ENCODE data around the gene KCNH1.

KCNH1 gene

GRCh38 chr1:210781652-210782051 lies 352.3 kb downstream of the KCNH1 start:
- Histone ChIP-seq H2BK120ac (ENCODE audit: low read depth, low read length) (no peak overlapping the region), H3K4me3 (ENCODE audit: low read length) (no peak overlapping the region), H3K27me3 (ENCODE audit: insufficient read depth, low read length, poor library complexity) (peaks cover 1% of the 10 kb centered on the region), H3K4me2 (ENCODE audit: low read length) (no peak overlapping the region), H2AK5ac (ENCODE audit: low read length) (no peak overlapping the region), H3K23ac (ENCODE audit: low read length) (no peak overlapping the region), H3K4ac (ENCODE audit: low read depth, low read length) (no peak overlapping the region), H3K56ac (ENCODE audit: low read length) (no peak overlapping the region), H3K18ac (ENCODE audit: low read length) (no peak overlapping the region), H4K5ac (ENCODE audit: low read length) (no peak overlapping the region), H3K79me1 (ENCODE audit: low read length) (no peaks in the 10 kb centered on the region), H3K4me1 (ENCODE audit: control insufficient read depth, low read depth, low read length) (no peaks in the 10 kb centered on the region), H3K27ac (ENCODE audit: low read depth, low read length) (no peak overlapping the region), H3K79me2 (ENCODE audit: control insufficient read depth, insufficient read depth, low read length) (no peaks in the 10 kb centered on the region), H3K36me3 (ENCODE audit: control insufficient read depth, insufficient read depth, low read length) (no peaks in the 10 kb centered on the region), H2BK15ac (replicated peaks; ENCODE audit: low read depth) (no peak overlapping the region), H2BK5ac (ENCODE audit: low read length) (no peak overlapping the region), H3K9ac (ENCODE audit: low read length) (no peak overlapping the region), H4K8ac (ENCODE audit: low read depth, low read length) (no peak overlapping the region)
- no CpG with 5 or more reads among the region's 5 CpGs for WGBS (ENCODE audit: extremely low coverage, insufficient coverage, low lambda C conversion rate)
- no peak for DNase-seq

GRCh38 chr1:210779269-210779668 lies 354.7 kb downstream of the KCNH1 start:
- Histone ChIP-seq H3K4me1 (ENCODE audit: control insufficient read depth, low read depth, low read length) (no peaks in the 10 kb centered on the region), H3K56ac (ENCODE audit: low read length) (no peak overlapping the region), H3K23ac (ENCODE audit: low read length) (no peak overlapping the region), H3K4me3 (ENCODE audit: low read length) (no peak overlapping the region), H3K27ac (ENCODE audit: low read depth, low read length) (no peak overlapping the region), H2BK15ac (replicated peaks; ENCODE audit: low read depth) (no peak overlapping the region), H3K27me3 (ENCODE audit: insufficient read depth, low read length, poor library complexity) (peaks cover 1% of the 10 kb centered on the region), H2BK120ac (ENCODE audit: low read depth, low read length) (no peak overlapping the region), H3K18ac (ENCODE audit: low read length) (no peak overlapping the region), H3K79me2 (ENCODE audit: control insufficient read depth, insufficient read depth, low read length) (no peaks in the 10 kb centered on the region), H2BK5ac (ENCODE audit: low read length) (no peak overlapping the region), H3K4ac (ENCODE audit: low read depth, low read length) (no peak overlapping the region), H3K79me1 (ENCODE audit: low read length) (no peaks in the 10 kb centered on the region), H2AK5ac (ENCODE audit: low read length) (no peak overlapping the region), H4K8ac (ENCODE audit: low read depth, low read length) (no peak overlapping the region), H4K5ac (ENCODE audit: low read length) (no peak overlapping the region), H3K36me3 (ENCODE audit: control insufficient read depth, insufficient read depth, low read length) (no peaks in the 10 kb centered on the region), H3K4me2 (ENCODE audit: low read length) (no peak overlapping the region), H3K9ac (ENCODE audit: low read length) (no peak overlapping the region)
- DNase-seq: no peak
- WGBS (ENCODE audit: extremely low coverage, insufficient coverage, low lambda C conversion rate): no CpG with 5 or more reads among the region's 3 CpGs

GRCh38 chr1:210777914-210778313 lies 356.0 kb downstream of the KCNH1 start:
- Histone ChIP-seq H3K4me3 (ENCODE audit: low read length) (no peak overlapping the region), H3K79me1 (ENCODE audit: low read length) (no peaks in the 10 kb centered on the region), H4K5ac (ENCODE audit: low read length) (no peak overlapping the region), H3K9ac (ENCODE audit: low read length) (no peak overlapping the region), H2BK120ac (ENCODE audit: low read depth, low read length) (no peak overlapping the region), H3K18ac (ENCODE audit: low read length) (no peak overlapping the region), H3K4ac (ENCODE audit: low read depth, low read length) (no peak overlapping the region), H4K8ac (ENCODE audit: low read depth, low read length) (no peak overlapping the region), H3K27me3 (ENCODE audit: insufficient read depth, low read length, poor library complexity) (peaks cover 1% of the 10 kb centered on the region), H3K56ac (ENCODE audit: low read length) (no peak overlapping the region), H3K79me2 (ENCODE audit: control insufficient read depth, insufficient read depth, low read length) (no peaks in the 10 kb centered on the region), H3K36me3 (ENCODE audit: control insufficient read depth, insufficient read depth, low read length) (no peaks in the 10 kb centered on the region), H2AK5ac (ENCODE audit: low read length) (no peak overlapping the region), H3K4me1 (ENCODE audit: control insufficient read depth, low read depth, low read length) (no peaks in the 10 kb centered on the region), H2BK15ac (replicated peaks; ENCODE audit: low read depth) (no peak overlapping the region), H2BK5ac (ENCODE audit: low read length) (no peak overlapping the region), H3K27ac (ENCODE audit: low read depth, low read length) (no peak overlapping the region), H3K4me2 (ENCODE audit: low read length) (no peak overlapping the region), H3K23ac (ENCODE audit: low read length) (no peak overlapping the region)
- DNase-seq: no peak
- no CpG with 5 or more reads among the region's 2 CpGs for WGBS (ENCODE audit: extremely low coverage, insufficient coverage, low lambda C conversion rate)

- no peak overlapping the region for H2BK5ac ChIP-seq (ENCODE audit: low read length)
- no peak overlapping the region for H4K5ac ChIP-seq (ENCODE audit: low read length)
- H3K4me3 ChIP-seq (ENCODE audit: low read length): no peak overlapping the region
- H3K79me1 ChIP-seq (ENCODE audit: low read length): no peaks in the 10 kb centered on the region
- no peak overlapping the region for H2BK15ac ChIP-seq (replicated peaks; ENCODE audit: low read depth)
- H3K27ac ChIP-seq (ENCODE audit: low read depth, low read length): no peak overlapping the region
- no peak overlapping the region for H4K8ac ChIP-seq (ENCODE audit: low read depth, low read length)
- no peak overlapping the region for H3K4me2 ChIP-seq (ENCODE audit: low read length)
- no peak overlapping the region for H3K9ac ChIP-seq (ENCODE audit: low read length)
- H3K23ac ChIP-seq (ENCODE audit: low read length): no peak overlapping the region
- no peak overlapping the region for H3K56ac ChIP-seq (ENCODE audit: low read length)
- H2BK120ac ChIP-seq (ENCODE audit: low read depth, low read length): no peak overlapping the region
- no CpG with 5 or more reads among the region's 3 CpGs for WGBS (ENCODE audit: extremely low coverage, insufficient coverage, low lambda C conversion rate)
- H3K79me2 ChIP-seq (ENCODE audit: control insufficient read depth, insufficient read depth, low read length): no peaks in the 10 kb centered on the region
- H3K4me1 ChIP-seq (ENCODE audit: control insufficient read depth, low read depth, low read length): no peaks in the 10 kb centered on the region
- H2AK5ac ChIP-seq (ENCODE audit: low read length): no peak overlapping the region
- no peak for DNase-seq
- no peak overlapping the region for H3K18ac ChIP-seq (ENCODE audit: low read length)
- H3K27me3 ChIP-seq (ENCODE audit: insufficient read depth, low read length, poor library complexity): peaks cover 1% of the 10 kb centered on the region
- no peak overlapping the region for H3K4ac ChIP-seq (ENCODE audit: low read depth, low read length)
- no peaks in the 10 kb centered on the region for H3K36me3 ChIP-seq (ENCODE audit: control insufficient read depth, insufficient read depth, low read length)
Observed at GRCh38 chr1:210776712-210777111, 357.2 kb downstream of the KCNH1 start.

GRCh38 chr1:210775289-210775688 lies 358.7 kb downstream of the KCNH1 start:
- Histone ChIP-seq H3K27me3 (ENCODE audit: insufficient read depth, low read length, poor library complexity) (peaks cover 1% of the 10 kb centered on the region), H2AK5ac (ENCODE audit: low read length) (no peak overlapping the region), H3K4me3 (ENCODE audit: low read length) (no peak overlapping the region), H3K4me1 (ENCODE audit: control insufficient read depth, low read depth, low read length) (no peaks in the 10 kb centered on the region), H3K79me1 (ENCODE audit: low read length) (no peaks in the 10 kb centered on the region), H3K36me3 (ENCODE audit: control insufficient read depth, insufficient read depth, low read length) (no peaks in the 10 kb centered on the region), H3K27ac (ENCODE audit: low read depth, low read length) (no peak overlapping the region), H3K79me2 (ENCODE audit: control insufficient read depth, insufficient read depth, low read length) (no peaks in the 10 kb centered on the region), H3K4me2 (ENCODE audit: low read length) (no peak overlapping the region), H4K8ac (ENCODE audit: low read depth, low read length) (no peak overlapping the region), H2BK15ac (replicated peaks; ENCODE audit: low read depth) (no peak overlapping the region), H3K56ac (ENCODE audit: low read length) (no peak overlapping the region), H3K18ac (ENCODE audit: low read length) (no peak overlapping the region), H3K23ac (ENCODE audit: low read length) (no peak overlapping the region), H4K5ac (ENCODE audit: low read length) (no peak overlapping the region), H3K9ac (ENCODE audit: low read length) (no peak overlapping the region), H2BK5ac (ENCODE audit: low read length) (no peak overlapping the region), H2BK120ac (ENCODE audit: low read depth, low read length) (no peak overlapping the region), H3K4ac (ENCODE audit: low read depth, low read length) (no peak overlapping the region)
- WGBS (ENCODE audit: extremely low coverage, insufficient coverage, low lambda C conversion rate): no CpG with 5 or more reads among the region's 6 CpGs
- DNase-seq: no peak

- no peak for DNase-seq
- no peak overlapping the region for H3K4me2 ChIP-seq (ENCODE audit: low read length)
Observed at GRCh38 chr1:210773450-210773849, 360.5 kb downstream of the KCNH1 start.

More at GRCh38 chr1:210773450-210773849, 360.5 kb downstream of the KCNH1 start:
- Histone ChIP-seq H3K18ac (ENCODE audit: low read length) (no peak overlapping the region), H3K56ac (ENCODE audit: low read length) (no peak overlapping the region), H3K79me1 (ENCODE audit: low read length) (no peaks in the 10 kb centered on the region), H2BK120ac (ENCODE audit: low read depth, low read length) (no peak overlapping the region), H3K4ac (ENCODE audit: low read depth, low read length) (no peak overlapping the region), H2BK5ac (ENCODE audit: low read length) (no peak overlapping the region), H2BK15ac (replicated peaks; ENCODE audit: low read depth) (no peak overlapping the region), H3K36me3 (ENCODE audit: control insufficient read depth, insufficient read depth, low read length) (no peaks in the 10 kb centered on the region), H3K23ac (ENCODE audit: low read length) (no peak overlapping the region), H3K9ac (ENCODE audit: low read length) (no peak overlapping the region), H2AK5ac (ENCODE audit: low read length) (no peak overlapping the region), H3K4me1 (ENCODE audit: control insufficient read depth, low read depth, low read length) (no peaks in the 10 kb centered on the region), H4K8ac (ENCODE audit: low read depth, low read length) (no peak overlapping the region), H3K27ac (ENCODE audit: low read depth, low read length) (no peak overlapping the region), H3K27me3 (ENCODE audit: insufficient read depth, low read length, poor library complexity) (no peaks in the 10 kb centered on the region), H3K4me3 (ENCODE audit: low read length) (no peak overlapping the region), H4K5ac (ENCODE audit: low read length) (no peak overlapping the region), H3K79me2 (ENCODE audit: control insufficient read depth, insufficient read depth, low read length) (no peaks in the 10 kb centered on the region)
- no CpG with 5 or more reads among the region's 2 CpGs for WGBS (ENCODE audit: extremely low coverage, insufficient coverage, low lambda C conversion rate)

Measured in mesendoderm (in vitro differentiated cells).